ENCODE results near the gene ZNF385D. TPM values are rescaled to one million over a fixed set of nuclear protein-coding genes. Genes with fewer than 3 reads are reported as not detected.

ZNF385D gene, protein sequence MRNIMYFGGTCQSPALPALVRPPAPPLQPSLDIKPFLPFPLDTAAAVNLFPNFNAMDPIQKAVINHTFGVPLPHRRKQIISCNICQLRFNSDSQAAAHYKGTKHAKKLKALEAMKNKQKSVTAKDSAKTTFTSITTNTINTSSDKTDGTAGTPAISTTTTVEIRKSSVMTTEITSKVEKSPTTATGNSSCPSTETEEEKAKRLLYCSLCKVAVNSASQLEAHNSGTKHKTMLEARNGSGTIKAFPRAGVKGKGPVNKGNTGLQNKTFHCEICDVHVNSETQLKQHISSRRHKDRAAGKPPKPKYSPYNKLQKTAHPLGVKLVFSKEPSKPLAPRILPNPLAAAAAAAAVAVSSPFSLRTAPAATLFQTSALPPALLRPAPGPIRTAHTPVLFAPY
- total RNA-seq, result 32.3 TPM

DNA sequence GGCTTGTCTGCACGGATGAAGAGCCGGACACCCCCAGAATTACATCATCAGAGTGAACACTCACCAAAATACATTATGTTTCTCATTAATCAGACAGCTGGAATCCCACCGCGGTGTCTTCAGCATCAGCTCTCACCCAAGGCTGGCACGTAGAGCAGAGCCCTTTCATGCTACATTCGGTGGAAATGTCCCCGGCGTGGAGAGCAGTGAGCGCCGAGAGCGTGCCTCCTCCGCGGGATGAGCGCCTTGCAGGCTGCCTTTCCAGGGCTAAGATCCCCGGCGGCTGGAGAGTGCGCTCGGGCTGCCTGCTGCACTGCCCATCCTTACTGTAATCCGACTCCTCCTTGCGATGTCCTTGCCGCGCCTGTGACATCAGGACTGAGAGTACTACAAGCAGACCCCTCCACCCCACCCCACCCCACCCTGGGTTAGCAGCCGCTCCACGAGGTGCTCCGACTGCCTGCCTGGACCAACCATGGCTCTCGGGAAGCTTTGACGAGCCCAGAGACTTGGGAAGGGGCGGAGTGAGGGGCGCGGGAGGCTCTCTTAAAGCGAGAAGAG, at the start of gene ZNF385D:
TSS of gene ZNF385D (minus strand) at position 380 of the 561 bp plus-strand sequence. CDS start at position 86, 294 bp downstream.
- intact Hi-C loops (cut with DNase I), result no loop called here
- peak; percentile 62 for DNase-seq (ENCODE audit: low spot score)
- ATAC-seq, result peak; percentile 84

DNA sequence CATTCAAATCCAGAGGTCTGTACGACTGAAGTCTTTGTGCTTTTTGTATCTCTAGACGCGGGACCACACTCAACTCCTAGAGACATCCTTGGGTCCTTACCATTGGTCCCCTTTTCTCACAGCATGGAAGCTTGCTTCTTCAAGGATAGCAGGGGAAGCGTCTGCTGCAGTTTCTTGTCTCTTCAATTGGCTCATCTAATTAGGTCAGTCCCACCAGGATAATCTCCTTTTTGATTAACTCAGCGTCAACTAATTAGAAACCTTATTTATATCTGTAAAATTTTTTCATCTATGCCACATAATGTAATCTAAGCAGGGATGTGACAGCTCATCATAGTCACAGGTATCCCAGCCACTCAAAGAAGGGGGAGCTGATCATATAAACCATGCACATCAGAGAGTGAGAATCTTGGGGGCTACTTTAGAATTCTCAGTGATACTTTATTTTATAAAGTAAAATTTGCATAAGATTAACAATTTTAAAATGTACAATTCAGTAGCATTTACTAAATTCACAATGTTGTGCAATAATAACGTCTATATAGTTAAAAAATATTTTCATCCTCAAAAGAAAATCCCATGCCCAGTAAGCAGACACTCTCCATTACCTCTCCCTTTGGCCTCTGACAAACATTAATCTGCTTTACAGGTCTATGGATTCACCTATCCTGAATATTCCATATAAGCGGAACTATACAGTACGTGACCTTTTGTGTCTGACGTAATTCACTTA, 47.5 kb upstream of the ZNF385D start:
- intact Hi-C loops (cut with DNase I), result no loop called here
- ATAC-seq, result no peak

DNA sequence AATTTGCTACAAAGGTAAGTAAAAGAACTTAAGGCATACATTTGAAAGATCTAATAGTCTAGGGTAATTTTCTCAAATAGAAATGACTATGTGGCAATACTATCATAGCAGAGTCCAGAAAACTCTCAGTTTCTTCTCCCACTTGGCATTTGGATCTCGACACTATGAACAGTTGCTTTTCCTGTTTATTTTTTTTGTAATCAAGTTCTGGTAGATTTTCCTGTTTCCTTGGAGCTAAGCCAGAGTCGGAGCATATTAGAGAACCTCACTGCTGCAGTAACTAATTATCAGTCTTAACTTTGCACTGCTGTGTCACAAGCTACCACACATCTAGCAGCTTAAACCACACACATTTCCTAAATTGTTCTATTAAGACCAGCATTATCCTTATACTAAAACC, 44.9 kb upstream of the ZNF385D start:
- no peak for ATAC-seq
- intact Hi-C loops (cut with DNase I), result no loop called here
- DNase-seq (ENCODE audit: low spot score), result no peak

More for the DNA sequence above, 47.5 kb upstream of the ZNF385D start:
- DNase-seq (ENCODE audit: low spot score), result no peak

DNA sequence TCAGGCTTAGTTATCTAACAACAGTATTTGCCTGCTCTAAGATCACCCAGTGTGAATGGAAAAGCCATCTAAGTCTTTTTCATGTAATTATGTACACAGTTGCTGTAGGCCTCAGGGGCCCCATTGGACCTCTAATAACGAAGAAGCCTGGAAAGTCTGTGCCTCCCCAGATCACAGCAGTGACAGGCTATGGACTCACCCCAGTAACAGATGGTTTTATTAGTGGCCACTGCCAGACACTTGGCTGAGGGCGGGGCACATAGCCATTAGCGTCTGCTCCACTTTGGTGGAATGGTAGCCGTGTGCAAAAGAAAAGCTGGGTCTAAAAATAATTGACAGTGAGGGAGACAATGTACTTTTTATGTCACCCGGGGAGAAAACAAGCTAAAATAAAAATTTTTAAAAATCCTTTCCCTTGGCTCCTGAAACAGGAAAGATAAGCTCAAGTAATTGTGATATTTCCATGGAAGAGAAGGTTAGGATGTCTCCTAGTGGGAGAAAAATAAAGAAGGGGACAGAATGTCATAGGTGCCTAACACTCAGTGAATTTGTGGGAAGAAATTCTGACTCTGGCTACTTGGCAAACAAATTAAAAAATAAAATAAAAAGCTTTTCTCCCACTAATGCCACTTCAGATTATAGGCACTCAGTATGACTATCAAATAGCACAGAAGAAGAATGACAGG, 44.3 kb upstream of the ZNF385D start:
- ATAC-seq (peak; percentile 65), DNase-seq (ENCODE audit: low spot score) (no peak)
- intact Hi-C loops (cut with DNase I), result no loop called here

DNA sequence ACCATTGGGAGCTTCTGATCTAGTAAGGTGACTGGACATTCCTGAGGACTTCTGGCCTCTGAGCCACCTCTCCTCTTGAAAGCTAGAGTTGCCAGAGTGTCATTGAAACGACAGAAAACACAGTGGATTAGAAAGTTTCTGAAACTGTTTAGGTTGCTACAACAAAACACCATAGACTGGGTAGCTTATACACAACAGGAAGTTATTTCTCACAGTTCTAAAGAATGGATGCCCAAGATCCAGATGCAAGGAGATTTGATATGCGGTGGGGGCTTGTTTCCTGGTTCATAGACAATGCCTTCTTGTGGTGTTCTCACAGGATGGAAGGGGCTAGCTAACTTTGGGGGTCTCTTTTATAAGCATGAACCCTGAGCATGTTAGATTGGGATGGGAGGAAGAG, 43.3 kb upstream of the ZNF385D start:
- intact Hi-C loops (cut with DNase I), result no loop called here
- DNase-seq (ENCODE audit: low spot score) (no peak), ATAC-seq (no peak)

DNA sequence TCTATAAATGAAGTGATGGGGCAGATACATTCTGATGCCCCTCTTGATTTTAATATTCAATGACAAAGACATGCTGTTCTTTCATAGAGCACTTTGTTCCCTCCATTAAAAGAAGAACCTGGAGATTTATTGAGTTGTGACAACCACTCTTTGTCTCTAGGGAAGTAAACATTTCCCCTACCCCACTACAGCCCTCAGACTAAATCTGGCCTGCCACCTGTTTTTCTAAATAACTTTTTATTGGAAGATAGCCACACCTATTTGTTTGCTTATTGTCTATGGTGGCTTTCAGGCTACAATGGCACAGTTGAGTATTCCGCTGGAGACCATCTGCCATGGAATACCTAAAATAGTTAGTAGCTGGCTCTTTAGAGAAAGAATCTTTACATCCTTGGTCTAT, 41.2 kb upstream of the ZNF385D start:
- intact Hi-C loops (cut with DNase I), result no loop called here
- DNase-seq (ENCODE audit: low spot score) (no peak), ATAC-seq (no peak)

DNA sequence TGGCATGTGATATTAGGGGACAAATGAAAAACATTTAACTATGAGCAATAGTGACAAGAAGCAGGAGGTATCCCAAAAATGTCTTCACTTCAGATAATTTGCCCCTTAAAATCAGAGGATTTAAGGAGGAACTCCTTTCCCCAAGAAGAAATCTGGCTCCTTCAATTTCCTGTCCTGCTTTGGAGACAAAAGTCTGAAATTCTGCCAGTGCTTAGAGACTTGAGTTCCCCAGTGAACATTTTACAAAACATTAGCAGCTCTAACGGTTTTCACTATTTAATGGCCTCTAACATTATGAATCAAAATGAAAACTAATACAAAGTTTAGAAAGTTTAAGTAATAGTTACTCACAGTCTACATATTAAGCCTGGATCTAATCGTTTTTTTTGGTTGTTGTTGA, 40.3 kb upstream of the ZNF385D start:
- intact Hi-C loops (cut with DNase I), result no loop called here
- no peak for ATAC-seq

DNA sequence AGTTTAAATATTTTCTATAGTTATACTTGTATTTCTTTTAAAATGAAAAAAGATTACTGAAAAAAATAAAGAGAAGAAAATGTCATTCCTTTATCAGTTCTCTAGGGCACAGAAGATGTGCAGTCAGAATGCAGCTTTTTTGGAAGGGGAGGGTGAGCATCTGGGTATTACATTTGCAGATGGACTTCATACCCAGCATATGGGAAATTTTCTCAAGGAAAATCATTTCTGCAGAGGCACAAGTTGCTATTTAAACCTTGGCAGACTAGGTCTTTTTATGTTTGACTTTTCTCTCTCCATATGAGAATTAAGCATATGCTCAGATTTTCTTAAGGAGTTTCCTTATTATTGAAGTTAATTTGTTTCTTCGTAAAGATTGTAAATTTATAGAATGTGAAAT, 39.5 kb upstream of the ZNF385D start:
- ATAC-seq, result no peak

More for the DNA sequence above, 40.3 kb upstream of the ZNF385D start:
- no peak for DNase-seq (ENCODE audit: low spot score)

DNA sequence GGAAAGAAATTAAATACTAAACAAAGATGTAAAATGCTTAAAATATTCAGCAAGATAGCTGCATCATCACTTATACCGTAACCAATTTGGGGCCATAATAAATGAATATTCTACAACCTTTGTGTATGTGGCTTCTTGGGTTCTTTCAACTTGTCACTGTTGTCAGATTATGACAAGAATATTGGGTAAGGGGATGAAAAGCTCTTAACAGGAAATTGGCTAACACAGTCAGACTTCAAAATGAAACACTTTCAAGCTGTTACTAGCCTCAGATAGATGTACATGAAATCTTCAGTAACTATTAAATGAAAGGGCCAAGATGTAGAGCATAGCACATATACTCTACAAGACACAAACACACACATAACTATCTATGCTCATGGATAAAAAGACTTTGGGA, 38.7 kb upstream of the ZNF385D start:
- ATAC-seq (no peak), DNase-seq (ENCODE audit: low spot score) (no peak)
- intact Hi-C loops (cut with DNase I), result no loop called here

More for the DNA sequence above, 39.5 kb upstream of the ZNF385D start:
- intact Hi-C loops (cut with DNase I), result no loop called here
- DNase-seq (ENCODE audit: low spot score), result no peak

DNA sequence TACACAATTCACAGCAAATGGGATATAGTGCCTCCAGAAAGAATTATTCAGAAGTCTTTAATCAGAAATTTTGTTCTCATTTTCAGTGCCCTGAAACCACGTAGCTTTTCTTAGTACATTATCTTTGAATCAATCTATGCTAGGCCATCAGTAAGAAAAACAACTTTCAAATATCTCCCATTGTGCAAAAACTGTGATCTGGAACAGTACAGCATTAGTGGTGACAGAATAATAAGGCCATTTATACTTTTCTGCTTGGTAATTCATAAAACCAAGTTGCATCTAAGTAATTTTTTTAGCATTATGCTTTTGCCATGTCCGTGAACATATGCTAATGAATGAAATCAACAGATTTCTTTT, 35.4 kb upstream of the ZNF385D start:
- intact Hi-C loops (cut with DNase I), result no loop called here
- DNase-seq (ENCODE audit: low spot score), result no peak

DNA sequence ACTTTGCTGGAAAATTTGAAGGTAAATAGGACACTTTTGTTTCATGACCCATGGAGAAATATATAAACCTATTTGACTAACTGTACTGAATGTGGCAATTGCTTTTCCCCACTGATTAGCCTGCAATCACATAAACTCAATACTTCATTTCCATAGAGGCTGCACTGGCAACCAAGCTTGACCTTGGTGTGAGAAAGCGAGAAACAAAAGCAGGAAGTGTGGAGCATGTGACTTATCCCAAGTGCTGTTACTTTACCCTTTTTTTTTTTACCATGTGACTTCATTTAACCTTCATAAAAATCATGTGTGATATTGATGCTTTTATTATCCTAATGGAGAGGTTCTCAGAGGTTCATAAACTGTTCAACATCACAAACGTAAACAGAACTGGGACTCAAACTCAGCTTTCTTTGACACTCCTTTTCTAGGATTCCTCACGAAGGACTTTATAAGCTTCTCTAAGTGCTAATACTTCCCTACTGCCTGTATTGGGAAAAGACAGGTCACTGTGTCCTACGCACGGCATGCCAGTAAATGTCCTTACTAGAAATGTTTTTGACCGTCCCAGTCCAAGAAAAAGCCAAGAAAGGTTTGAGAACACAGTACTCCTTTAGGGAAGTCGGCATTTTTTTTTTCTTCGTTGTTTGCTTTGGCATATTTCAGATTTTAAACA, 34.9 kb upstream of the ZNF385D start:
- ATAC-seq, result no peak

More for the DNA sequence above, 35.4 kb upstream of the ZNF385D start:
- no peak for ATAC-seq

DNA sequence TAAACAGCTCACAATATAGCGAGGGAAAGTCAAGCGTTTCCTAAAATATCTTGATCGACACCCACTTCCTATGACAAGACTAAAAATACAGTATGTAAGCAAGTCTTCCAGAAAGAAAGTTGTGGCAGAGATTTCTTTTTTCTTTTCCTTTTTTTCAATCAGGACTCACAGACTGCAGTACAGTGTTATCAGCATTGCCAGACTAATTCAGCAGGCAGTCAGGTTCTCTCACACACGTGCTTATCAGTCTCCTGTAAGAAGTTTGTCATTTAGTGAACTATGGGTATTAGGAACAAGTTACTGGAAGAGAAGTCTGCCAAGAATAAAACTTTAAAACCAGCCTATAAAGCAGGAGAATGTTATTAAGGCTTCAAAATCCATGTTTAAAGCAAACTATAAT, 32.8 kb upstream of the ZNF385D start:
- intact Hi-C loops (cut with DNase I), result no loop called here

More for the DNA sequence above, 34.9 kb upstream of the ZNF385D start:
- DNase-seq (ENCODE audit: low spot score), result no peak
- intact Hi-C loops (cut with DNase I), result no loop called here

DNA sequence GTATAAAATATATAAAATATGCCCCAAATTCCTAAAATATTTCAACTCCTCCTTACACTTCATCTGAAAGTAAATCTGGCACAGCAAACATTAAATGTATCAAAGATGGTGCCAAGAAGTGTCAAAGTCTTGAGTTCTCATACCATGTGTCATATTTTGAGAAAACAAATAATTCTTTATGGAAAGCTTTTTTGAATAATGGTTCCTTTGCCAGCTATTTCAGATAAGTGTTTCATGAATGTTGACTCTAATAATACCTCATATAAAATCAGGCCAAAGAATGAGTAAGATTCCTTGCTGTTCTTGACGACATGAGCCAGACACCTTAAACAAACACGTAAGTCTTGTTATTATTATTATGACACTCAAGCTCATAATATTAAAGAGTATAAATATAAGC, 30.3 kb upstream of the ZNF385D start:
- ATAC-seq, result no peak
- DNase-seq (ENCODE audit: low spot score), result no peak
- intact Hi-C loops (cut with DNase I), result no loop called here

More for the DNA sequence above, 32.8 kb upstream of the ZNF385D start:
- no peak for ATAC-seq
- no peak for DNase-seq (ENCODE audit: low spot score)

DNA sequence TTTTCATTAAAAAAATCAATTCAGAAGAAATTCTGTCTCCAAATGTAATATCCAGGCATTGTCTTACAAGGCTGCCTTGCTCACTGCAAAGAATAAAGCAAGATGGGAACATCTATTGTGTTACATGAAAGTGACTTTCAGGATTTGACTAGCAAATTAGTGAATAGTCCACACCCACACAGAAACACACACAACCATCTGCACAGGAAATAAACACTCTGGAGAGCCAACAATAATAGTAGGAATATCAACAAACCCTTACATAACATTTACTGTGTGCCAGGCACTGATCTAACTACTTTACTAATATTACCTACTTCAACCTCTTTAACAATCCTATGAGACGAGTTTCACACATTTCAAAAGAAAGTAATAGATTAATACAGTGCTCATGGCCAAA, 28.9 kb upstream of the ZNF385D start:
- DNase-seq (ENCODE audit: low spot score) (no peak), ATAC-seq (peak; percentile 34)

DNA sequence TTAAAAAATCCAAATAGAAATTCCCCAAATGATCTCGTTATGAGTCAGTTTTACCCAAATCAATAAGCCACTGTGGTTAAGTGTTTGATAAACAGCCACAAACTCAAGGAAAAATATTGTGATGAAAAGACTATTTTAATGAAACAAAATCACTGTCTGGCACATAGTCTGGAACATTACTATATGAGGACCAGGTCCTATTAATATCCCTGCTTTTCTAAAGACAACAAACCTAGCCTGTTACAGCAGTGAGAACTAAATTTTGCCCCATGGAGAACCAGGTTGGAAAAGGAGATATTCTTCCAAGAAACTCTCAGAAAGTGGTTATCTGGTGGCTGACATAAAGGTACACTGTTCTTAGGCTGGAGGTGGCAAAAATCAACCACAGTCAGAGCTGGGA, 27.7 kb upstream of the ZNF385D start:
- intact Hi-C loops (cut with DNase I), result no loop called here
- DNase-seq (ENCODE audit: low spot score) (no peak), ATAC-seq (no peak)

More for the DNA sequence above, 28.9 kb upstream of the ZNF385D start:
- intact Hi-C loops (cut with DNase I), result no loop called here

DNA sequence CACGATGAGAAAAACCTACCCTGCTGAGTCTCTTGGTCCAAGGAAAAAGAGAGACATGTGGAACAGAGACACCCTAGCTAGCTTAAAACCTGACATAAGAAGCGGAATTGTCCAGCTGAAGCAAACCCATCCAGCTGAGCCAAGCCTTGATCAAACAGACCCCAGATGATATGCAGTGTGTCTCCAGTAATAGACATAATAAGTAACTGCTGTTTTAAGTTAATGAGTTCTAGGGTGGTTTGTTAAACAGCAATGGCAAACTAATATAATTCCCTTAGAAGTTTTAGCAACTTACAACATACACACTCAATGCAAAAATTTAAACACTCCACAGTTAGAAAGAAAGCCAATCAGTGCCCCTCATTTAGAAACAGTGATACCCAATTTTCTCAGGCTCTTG, 26.8 kb upstream of the ZNF385D start:
- DNase-seq (ENCODE audit: low spot score) (no peak), ATAC-seq (no peak)
- intact Hi-C loops (cut with DNase I), result no loop called here

DNA sequence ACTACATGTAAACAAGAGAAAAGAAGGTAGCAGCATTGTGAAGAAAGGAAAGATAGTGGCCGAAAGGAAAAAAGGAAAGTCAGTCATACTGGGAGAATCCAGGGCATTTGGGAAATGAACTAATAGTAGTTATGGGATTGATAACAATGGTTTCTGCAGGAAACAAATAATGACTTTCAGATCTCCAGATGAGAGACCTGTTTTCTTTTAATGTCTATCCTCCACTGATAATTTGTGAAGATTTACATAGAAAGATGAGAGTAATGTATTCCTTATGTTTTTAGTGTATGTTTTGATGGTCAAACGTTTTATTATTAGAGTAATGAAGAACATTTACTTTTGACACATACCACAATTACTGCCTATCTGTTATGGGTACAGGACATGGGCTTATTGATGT, 15.0 kb upstream of the ZNF385D start:
- DNase-seq (ENCODE audit: low spot score) (no peak), ATAC-seq (no peak)
- intact Hi-C loops (cut with DNase I), result no loop called here

DNA sequence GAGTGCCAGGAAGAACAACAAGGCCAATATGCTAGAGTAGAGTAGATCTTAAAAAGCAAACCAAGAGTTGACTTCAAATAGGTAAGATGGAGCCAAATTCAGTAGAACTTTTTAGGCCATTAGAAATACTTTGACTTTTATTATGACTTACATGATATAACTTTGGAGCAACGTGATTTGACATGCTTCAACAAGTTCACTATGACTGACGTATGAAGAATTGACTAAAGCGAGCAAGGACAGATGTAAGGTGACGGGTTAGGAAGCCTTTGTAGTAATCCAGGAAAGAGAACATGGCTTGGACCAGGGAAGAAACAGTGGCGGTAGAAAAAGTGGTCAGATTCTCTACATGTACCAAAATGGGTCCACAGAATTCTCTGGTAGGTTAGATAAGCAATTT, 4.9 kb upstream of the ZNF385D start:
- ATAC-seq, result no peak
- no peak for DNase-seq (ENCODE audit: low spot score)
- intact Hi-C loops (cut with DNase I), result no loop called here

DNA sequence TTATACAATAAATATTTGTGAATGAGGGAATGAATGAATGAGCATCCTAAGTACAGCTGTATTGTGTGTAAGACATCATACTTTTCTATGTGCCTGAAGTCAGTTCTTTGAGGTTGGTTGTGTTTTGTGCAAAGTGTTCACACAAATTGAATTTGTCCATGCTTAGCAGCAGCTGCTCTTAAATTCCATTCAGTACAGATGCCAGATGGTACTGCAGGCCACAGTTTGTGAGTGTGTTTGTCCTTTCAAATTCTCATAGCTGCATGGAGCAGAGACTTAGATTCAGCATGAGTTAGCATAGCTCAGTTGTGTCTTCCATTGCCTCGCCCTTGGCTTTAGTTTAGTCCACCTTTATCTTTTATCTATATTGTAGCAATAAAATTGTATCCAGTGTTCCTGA, 3.8 kb upstream of the ZNF385D start:
- no peak for DNase-seq (ENCODE audit: low spot score)
- intact Hi-C loops (cut with DNase I), result no loop called here
- no peak for ATAC-seq
